Natural killer cell (primary cell): ENCODE data around the gene MARK3. TPM values are rescaled to one million over a fixed set of nuclear protein-coding genes. Genes with fewer than 3 reads are reported as not detected.

ENCODE experiments used
- ATAC-seq, 3 donors: fragments of 150-1000 bp in 2 of 3; fragments of 200-7000 bp in 1 of 3; cut with Tn5 transposase; 1 replicate in 1 of 3; 2 replicates in 2 of 3; pipeline ENCODE4 v1.10.0; 2021; ENCODE audit warnings: mild to moderate bottlenecking in 2 of 3, moderate library complexity in 2 of 3
- DNase-seq, 2 donors: peaks; one replicate each; pipeline versions ENCODE4 v3.0.0 to v3.0.0-alpha.2; 2013 to 2021; ENCODE audit warnings: mixed read lengths in 1 of 2
- H3K27ac ChIP-seq: one replicate; pipeline ENCODE4 v1.5.1; 2013; ENCODE audit warnings: mild to moderate bottlenecking, low read length
- H3K27me3 ChIP-seq: one replicate; pipeline ENCODE4 v1.6.1; 2013; ENCODE audit warnings: low read length; ENCODE audit not compliant: control insufficient read depth, insufficient read depth
- H3K36me3 ChIP-seq: one replicate; pipeline ENCODE4 v1.6.1; 2013; ENCODE audit warnings: low read length; ENCODE audit not compliant: control insufficient read depth, insufficient read depth
- H3K4me1 ChIP-seq: one replicate; pipeline ENCODE4 v1.6.1; 2013; ENCODE audit warnings: low read length; ENCODE audit not compliant: control insufficient read depth, insufficient read depth
- H3K4me3 ChIP-seq: one replicate; pipeline ENCODE4 v1.5.1; 2013; ENCODE audit warnings: low read length
- H3K9me3 ChIP-seq: one replicate; pipeline ENCODE4 v1.6.1; 2013; ENCODE audit warnings: low read length; ENCODE audit not compliant: control insufficient read depth, insufficient read depth
- H3K27ac Mint-ChIP-seq, 2 donors: one replicate each; pipeline ENCODE4 v1.8.0; 2022; ENCODE audit warnings: mild to moderate bottlenecking in 2 of 2, mixed read lengths in 2 of 2, moderate library complexity in 1 of 2
- H3K27me3 Mint-ChIP-seq, 2 donors: one replicate each; pipeline ENCODE4 v1.8.0; 2022; ENCODE audit warnings: low read depth in 2 of 2, mixed read lengths in 2 of 2
- H3K36me3 Mint-ChIP-seq: one replicate; pipeline ENCODE4 v1.8.0; 2022; ENCODE audit warnings: mixed read lengths
- H3K4me1 Mint-ChIP-seq, 2 donors: one replicate each; pipeline ENCODE4 v1.8.0; 2022; ENCODE audit warnings: mixed read lengths in 2 of 2
- H3K4me3 Mint-ChIP-seq: one replicate; pipeline ENCODE4 v1.8.0; 2022; ENCODE audit warnings: mild to moderate bottlenecking, moderate library complexity, mixed read lengths
- H3K9me3 Mint-ChIP-seq, 2 donors: one replicate each; pipeline ENCODE4 v1.8.0; 2022; ENCODE audit warnings: mixed read lengths in 2 of 2
- CTCF ChIP-seq: fragments of 200-600 bp; IDR thresholded peaks from one replicate; pipeline ENCODE4 v1.8.0; 2022; ENCODE audit warnings: antibody characterized with exemption
- WGBS: methylation state at CpG from one replicate; pipeline ENCODE4 v1.1.7; 2013; ENCODE audit warnings: missing lambda C conversion rate; ENCODE audit not compliant: insufficient coverage; 5-methylcytosine and 5-hydroxymethylcytosine counted together
- intact Hi-C: fragments of 100-400 bp; cut with micrococcal nuclease; formaldehyde crosslinking; loops from one replicate; pipeline ENCODE4 v1.14.2; 2022
- total RNA-seq, 4 donors: library from RNA; stranded (reverse); fragments of 120-200 nt in 1 of 4; gene quantifications; one replicate each; pipeline versions ENCODE4 v1.2.3 to v1.2.4, GENCODE V29; 2013 to 2022

The MARK3 gene
- total RNA-seq, 3 donors from 2014 or later (not counting 1 experiment from before 2014, with no cell fraction given), result 138 to 167 (median 152) TPM

GRCh38 chr14:103546652-103547454 is 161.6 kb downstream of the MARK3 start:
- ATAC-seq, result peak; percentile 66 to 95 (median 84)
- peak; percentile 75 to 86 for DNase-seq
- peaks cover 8% of the 10 kb centered on the region for H3K4me1 ChIP-seq
- Mint-ChIP-seq H3K27ac (no peak overlapping the region), H3K4me3 (no peak overlapping the region), H3K36me3 (no peaks in the 10 kb centered on the region), H3K4me1 (peaks cover 0 to 6% of the 10 kb centered on the region in 2 donors), H3K27me3 (no peaks in the 10 kb centered on the region), H3K9me3 (no peaks in the 10 kb centered on the region)
- WGBS, result 29% methylated on average over 21 of the region's 21 CpGs
- no peaks in the 10 kb centered on the region for H3K9me3 ChIP-seq
- no peak overlapping the region for H3K4me3 ChIP-seq
- no peak overlapping the region for H3K27ac ChIP-seq
- intact Hi-C loops, result loop anchor here (1.0 kb wide), 2 partner anchors 28 to 47 kb away; no protein-coding TSS in a partner anchor
- H3K27me3 ChIP-seq, result no peaks in the 10 kb centered on the region
- peak; percentile 91 for TF ChIP-seq CTCF
- no peaks in the 10 kb centered on the region for H3K36me3 ChIP-seq

DNA sequence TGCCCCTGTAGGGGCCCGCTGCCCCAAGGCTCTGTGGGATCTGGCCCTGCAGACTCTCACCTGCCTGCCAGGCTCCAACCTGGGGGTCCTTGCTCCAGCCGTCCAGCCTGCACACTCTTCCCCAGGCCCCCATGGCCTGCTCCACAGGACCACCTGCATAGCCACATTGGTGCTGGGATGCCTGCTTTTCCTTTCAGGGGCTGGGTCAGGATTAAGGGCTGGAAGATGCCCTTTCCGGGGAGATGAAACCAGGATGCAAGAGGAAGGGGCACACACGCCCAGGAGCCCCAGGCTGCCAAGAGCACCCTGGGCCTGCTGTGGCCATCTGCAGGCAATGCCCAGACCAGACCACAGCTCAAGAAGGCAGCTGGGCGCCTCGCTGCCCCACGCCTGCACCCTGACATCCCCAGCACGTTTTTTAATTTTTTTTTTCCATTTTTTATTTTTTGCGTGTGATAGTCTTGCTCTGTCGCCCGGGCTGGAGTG is 162.3 kb downstream of the MARK3 start:
- Mint-ChIP-seq H3K4me1 (peaks cover 0 to 7% of the 10 kb centered on the region in 2 donors), H3K4me3 (no peak overlapping the region), H3K27ac (no peak overlapping the region), H3K27me3 (no peaks in the 10 kb centered on the region), H3K36me3 (no peaks in the 10 kb centered on the region), H3K9me3 (no peaks in the 10 kb centered on the region)
- no peak overlapping the region for H3K4me3 ChIP-seq
- intact Hi-C loops, result no loop called here
- WGBS, result 91% methylated on average over 11 of the region's 11 CpGs
- H3K27me3 ChIP-seq, result no peaks in the 10 kb centered on the region
- H3K27ac ChIP-seq, result no peak overlapping the region
- no peaks in the 10 kb centered on the region for H3K9me3 ChIP-seq
- no peak for ATAC-seq
- peaks cover 8% of the 10 kb centered on the region for H3K4me1 ChIP-seq
- TF ChIP-seq CTCF, result no peak
- H3K36me3 ChIP-seq, result no peaks in the 10 kb centered on the region
- no peak for DNase-seq

DNA sequence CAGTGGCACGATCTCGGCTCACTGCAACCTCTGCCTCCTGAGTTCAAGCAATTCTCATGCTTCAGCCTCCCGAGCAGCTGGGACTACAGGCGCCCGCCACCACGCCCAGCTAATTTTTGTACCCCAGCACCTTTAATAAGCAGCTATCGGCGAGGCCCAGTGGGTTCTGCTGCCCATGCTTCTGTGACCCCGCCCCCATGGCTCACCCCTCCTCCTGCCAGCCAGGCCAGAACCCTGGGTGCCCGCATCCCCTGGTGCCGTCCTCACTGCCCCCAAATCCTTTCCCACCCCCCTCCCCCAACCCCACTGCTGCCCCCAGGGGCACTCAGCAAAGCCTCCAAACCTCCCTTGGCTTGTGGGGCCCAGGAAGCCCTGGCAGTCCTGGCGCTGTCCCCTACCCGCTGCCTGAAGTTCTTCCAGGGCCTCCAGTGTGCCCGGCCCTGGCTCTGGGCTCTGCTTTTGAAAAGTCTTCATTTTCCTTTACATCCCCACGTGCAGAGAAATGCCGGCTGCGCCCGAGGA is 162.8 kb downstream of the MARK3 start:
- H3K4me3 Mint-ChIP-seq, result no peak overlapping the region
- DNase-seq (no peak), ATAC-seq (no peak)
- H3K4me1 Mint-ChIP-seq, result peaks cover 0 to 7% of the 10 kb centered on the region in 2 donors
- H3K4me3 ChIP-seq, result no peak overlapping the region
- 91% methylated on average over 18 of the region's 18 CpGs for WGBS
- no peaks in the 10 kb centered on the region for H3K27me3 ChIP-seq
- H3K36me3 Mint-ChIP-seq, result no peaks in the 10 kb centered on the region
- no peaks in the 10 kb centered on the region for H3K9me3 ChIP-seq
- no peaks in the 10 kb centered on the region for H3K9me3 Mint-ChIP-seq
- no peak overlapping the region for H3K27ac Mint-ChIP-seq
- no peaks in the 10 kb centered on the region for H3K27me3 Mint-ChIP-seq
- no peak for TF ChIP-seq CTCF
- no peaks in the 10 kb centered on the region for H3K36me3 ChIP-seq
- intact Hi-C loops, result no loop called here
- H3K4me1 ChIP-seq, result peaks cover 8% of the 10 kb centered on the region
- H3K27ac ChIP-seq, result no peak overlapping the region
